Keratinocyte (primary cell): ENCODE data around the gene MORC4. TPM values are rescaled to one million over a fixed set of nuclear protein-coding genes. Genes with fewer than 3 reads are reported as not detected.
A peak's percentile ranks its signal among the peaks of the same experiment; 100 is the strongest.

Experiments used
- DNase-seq: peaks from one replicate; pipeline ENCODE4 v3.0.0-alpha.2; 2011; ENCODE audit warnings: low read depth, missing footprints, low spot score
- FAIRE-seq: peaks from 2 replicates; lab custom pipeline; 2011; peaks lifted over from hg19 to GRCh38; lab: Jason Lieb, UNC
- H2AFZ ChIP-seq: 2 replicates; pipeline ENCODE4 v1.6.0; 2012; ENCODE audit warnings: low read length, control low read depth, inconsistent platforms; ENCODE audit not compliant: control insufficient read depth
- H3K27ac ChIP-seq: 2 replicates; pipeline ENCODE4 v1.5.1; 2011; ENCODE audit warnings: low read length; ENCODE audit not compliant: control insufficient read depth, insufficient read depth
- H3K27me3 ChIP-seq: 3 replicates; pipeline ENCODE4 v1.6.0; 2011; ENCODE audit warnings: low read length; ENCODE audit not compliant: control insufficient read depth, insufficient read depth; ENCODE audit errors: extremely low read depth
- H3K36me3 ChIP-seq, 2 experiments: 2 replicates in 1 of 2; 3 replicates in 1 of 2; pipeline ENCODE4 v1.5.1; 2011; ENCODE audit warnings: low read length in 2 of 2, mild to moderate bottlenecking in 1 of 2; ENCODE audit not compliant: control insufficient read depth in 2 of 2, insufficient read depth in 2 of 2; ENCODE audit errors: extremely low read depth in 1 of 2
- H3K4me1 ChIP-seq: 3 replicates; pipeline ENCODE4 v1.5.1; 2011; ENCODE audit warnings: low read length; ENCODE audit not compliant: control insufficient read depth, insufficient read depth; ENCODE audit errors: extremely low read depth
- H3K4me2 ChIP-seq: 3 replicates; pipeline ENCODE4 v1.6.0; 2011; ENCODE audit warnings: low read depth, low read length; ENCODE audit not compliant: control insufficient read depth, insufficient read depth; ENCODE audit errors: extremely low read depth
- H3K4me3 ChIP-seq, 3 experiments: fragments of 200-600 bp in 1 of 3; sonication (generic) in 1 of 3; 2 replicates in 2 of 3; 3 replicates in 1 of 3; pipeline ENCODE4 v1.5.1; 2011 to 2016; ENCODE audit warnings: low read length in 3 of 3, mild to moderate bottlenecking in 3 of 3, control low read depth in 2 of 3, inconsistent platforms in 1 of 3, low read depth in 1 of 3, mixed read lengths in 1 of 3, mixed run types in 1 of 3, moderate library complexity in 1 of 3; ENCODE audit not compliant: control insufficient read depth in 2 of 3, insufficient read depth in 2 of 3; ENCODE audit errors: extremely low read depth in 1 of 3
- H3K79me2 ChIP-seq: 2 replicates; pipeline ENCODE4 v1.6.0; 2012; ENCODE audit warnings: low read length; ENCODE audit not compliant: control insufficient read depth, insufficient read depth
- H3K9ac ChIP-seq: 3 replicates; pipeline ENCODE4 v1.6.0; 2011; ENCODE audit warnings: low read length; ENCODE audit not compliant: control insufficient read depth, insufficient read depth; ENCODE audit errors: extremely low read depth
- H3K9me1 ChIP-seq: 3 replicates; pipeline ENCODE4 v1.6.0; 2011; ENCODE audit warnings: low read length; ENCODE audit not compliant: control insufficient read depth, insufficient read depth; ENCODE audit errors: extremely low read depth
- H3K9me3 ChIP-seq: 2 replicates; pipeline ENCODE4 v1.5.1; 2012; ENCODE audit warnings: low read depth, low read length; ENCODE audit not compliant: control insufficient read depth
- H4K20me1 ChIP-seq: 3 replicates; pipeline ENCODE4 v1.6.0; 2011; ENCODE audit warnings: low read length; ENCODE audit not compliant: control insufficient read depth, insufficient read depth; ENCODE audit errors: extremely low read depth
- CTCF ChIP-seq, 3 experiments: IDR thresholded peaks in 1 of 3; conservative IDR thresholded peaks in 1 of 3; optimal IDR thresholded peaks in 1 of 3; 2 replicates in 2 of 3; 3 replicates in 1 of 3; pipeline versions ENCODE3 to v1.5.1; 2011; ENCODE audit warnings: low read length in 3 of 3, mild to moderate bottlenecking in 3 of 3, moderate library complexity in 2 of 3, control low read depth in 1 of 3, inconsistent platforms in 1 of 3; ENCODE audit not compliant: insufficient read depth in 2 of 3; ENCODE audit errors: extremely low read depth in 1 of 3
- EZH2 ChIP-seq: IDR thresholded peaks from one replicate; pipeline ENCODE4 v1.6.1; 2012; ENCODE audit warnings: inconsistent platforms, mild to moderate bottlenecking, low read length, moderate library complexity
- dilution Hi-C: fragments of 300-500 bp; cut with MboI; formaldehyde crosslinking; loops from one replicate; pipeline ENCODE4 v1.7.0; 2020; ENCODE audit warnings: low sequenced_read_pairs; ENCODE audit not compliant: extremely low pct_ligation_motif_present
- polyA plus RNA-seq, 5 experiments: library from polyadenylated mRNA; depleted of rRNA in 3 of 5; stranded (reverse) in 3 of 5; stranded (forward) in 1 of 5; unstranded in 1 of 5; fragments of >200 nt; gene quantifications; 1 replicate in 1 of 5; 2 replicates in 3 of 5; 3 replicates in 1 of 5; pipeline versions ENCODE4 v1.2.1 to v1.2.3, GENCODE V29; 2011 to 2012; ENCODE audit warnings: missing spikeins in 2 of 5, low read depth in 1 of 5, low replicate concordance in 1 of 5

Gene MORC4
- polyA plus RNA-seq, 1 donor (not counting 4 experiments of a cell fraction or from before 2014, with no cell fraction given), result 21.0 TPM

DNA sequence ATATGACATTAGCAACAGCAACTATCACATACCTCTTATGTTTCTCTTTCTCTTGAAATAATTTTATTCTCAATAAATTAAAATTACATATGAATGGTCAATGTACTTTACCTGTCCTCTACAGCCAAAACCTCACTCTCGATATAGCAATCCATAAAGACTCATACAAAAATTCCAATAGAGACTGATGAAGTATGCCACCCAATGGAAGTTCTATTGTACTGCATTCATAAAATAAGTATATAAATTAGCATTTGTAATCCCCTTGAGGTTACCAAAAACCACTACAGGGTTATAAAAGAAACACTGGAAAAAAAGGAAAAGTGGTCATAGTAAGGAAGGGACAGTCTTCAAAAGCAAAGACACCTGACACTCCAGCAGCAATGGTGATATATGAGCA is 47.0 kb downstream of the MORC4 start:
- Histone ChIP-seq H3K9me1 (no peaks in the 10 kb centered on the region), H3K36me3 (peaks cover 0 to 2% of the 10 kb centered on the region in 2 experiments), H3K9ac (no peak overlapping the region), H3K4me3 (no peak overlapping the region), H3K4me1 (no peaks in the 10 kb centered on the region), H3K27me3 (no peaks in the 10 kb centered on the region), H3K9me3 (no peaks in the 10 kb centered on the region), H4K20me1 (no peaks in the 10 kb centered on the region), H2AFZ (no peak overlapping the region), H3K4me2 (no peak overlapping the region), H3K79me2 (no peaks in the 10 kb centered on the region), H3K27ac (no peak overlapping the region)
- FAIRE-seq, result no peak
- no peak for TF ChIP-seq EZH2
- TF ChIP-seq CTCF (optimal IDR thresholded peaks at IDR 0.05 in 1 of 3, IDR thresholded peaks at IDR 0.05 in 1 of 3, conservative IDR thresholded peaks at IDR 0.05 in 1 of 3; ENCODE audit: extremely low read depth in 1 of 3, insufficient read depth in 2 of 3, low read length in 3 of 3), result peak in 2 of 3 experiments; percentile 19 to 22
- no peak for DNase-seq
- dilution Hi-C loops, result no loop called here

GRCh38 chrX:106952538-106952937 is 47.5 kb downstream of the MORC4 start:
- no peaks in the 10 kb centered on the region for H4K20me1 ChIP-seq
- no peaks in the 10 kb centered on the region for H3K4me1 ChIP-seq
- H3K4me2 ChIP-seq, result no peak overlapping the region
- no peak for TF ChIP-seq EZH2
- TF ChIP-seq CTCF (optimal IDR thresholded peaks at IDR 0.05 in 1 of 3, IDR thresholded peaks at IDR 0.05 in 1 of 3, conservative IDR thresholded peaks at IDR 0.05 in 1 of 3; ENCODE audit: extremely low read depth in 1 of 3, insufficient read depth in 2 of 3, low read length in 3 of 3), result no peak
- no peaks in the 10 kb centered on the region for H3K27me3 ChIP-seq
- no peak overlapping the region for H2AFZ ChIP-seq
- FAIRE-seq, result no peak
- no peaks in the 10 kb centered on the region for H3K9me3 ChIP-seq
- H3K9ac ChIP-seq, result no peak overlapping the region
- dilution Hi-C loops, result no loop called here
- DNase-seq, result no peak
- no peak overlapping the region for H3K27ac ChIP-seq
- H3K4me3 ChIP-seq, result no peak overlapping the region
- H3K36me3 ChIP-seq, result no peaks in the 10 kb centered on the region
- no peaks in the 10 kb centered on the region for H3K9me1 ChIP-seq
- H3K79me2 ChIP-seq, result no peaks in the 10 kb centered on the region
